HG03280 (cell line): ENCODE measurements around the gene NLN.
"Not testable (repeated sequence)": the region's sequence is repeated elsewhere in the genome, so short reads cannot be mapped to it uniquely, and the experiment has no call there.

ENCODE experiments used
- ATAC-seq: cut with Tn5 transposase; IDR thresholded peaks from one replicate; pipeline ENCODE4 v1.9.1; 2021; ENCODE audit warnings: mild to moderate bottlenecking, moderate library complexity; ENCODE audit not compliant: unreplicated experiment

NLN gene

GRCh38 chr5:65769539-65769938 is 47.5 kb downstream of the NLN start:
- no peak for ATAC-seq

GRCh38 chr5:65771266-65771665 is 49.3 kb downstream of the NLN start:
- ATAC-seq, result no peak

- not testable (repeated sequence) for ATAC-seq
Measured at GRCh38 chr5:65772963-65773362, 51.0 kb downstream of the NLN start.

DNA sequence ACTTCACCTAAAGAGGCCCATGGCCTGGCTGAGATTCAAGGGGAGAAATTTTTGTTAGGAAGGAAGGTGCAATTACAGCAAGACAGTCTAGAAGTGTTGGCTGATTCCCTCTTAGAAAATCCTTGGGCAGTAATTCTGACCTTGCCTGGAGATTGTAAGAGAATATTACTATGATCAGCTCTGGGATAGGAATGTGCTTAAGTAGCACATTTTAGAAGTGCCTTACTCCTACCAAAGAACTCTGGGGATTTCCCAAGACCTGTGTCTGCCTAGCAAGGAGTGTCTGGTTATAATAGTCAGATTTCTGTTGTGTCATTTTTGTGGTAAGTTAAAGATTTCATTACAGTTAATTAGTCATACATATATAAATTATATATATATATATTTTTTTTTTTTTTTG is 52.3 kb downstream of the NLN start:
- ATAC-seq, result no peak

GRCh38 chr5:65775476-65775875 is 53.5 kb downstream of the NLN start:
- no peak for ATAC-seq

DNA sequence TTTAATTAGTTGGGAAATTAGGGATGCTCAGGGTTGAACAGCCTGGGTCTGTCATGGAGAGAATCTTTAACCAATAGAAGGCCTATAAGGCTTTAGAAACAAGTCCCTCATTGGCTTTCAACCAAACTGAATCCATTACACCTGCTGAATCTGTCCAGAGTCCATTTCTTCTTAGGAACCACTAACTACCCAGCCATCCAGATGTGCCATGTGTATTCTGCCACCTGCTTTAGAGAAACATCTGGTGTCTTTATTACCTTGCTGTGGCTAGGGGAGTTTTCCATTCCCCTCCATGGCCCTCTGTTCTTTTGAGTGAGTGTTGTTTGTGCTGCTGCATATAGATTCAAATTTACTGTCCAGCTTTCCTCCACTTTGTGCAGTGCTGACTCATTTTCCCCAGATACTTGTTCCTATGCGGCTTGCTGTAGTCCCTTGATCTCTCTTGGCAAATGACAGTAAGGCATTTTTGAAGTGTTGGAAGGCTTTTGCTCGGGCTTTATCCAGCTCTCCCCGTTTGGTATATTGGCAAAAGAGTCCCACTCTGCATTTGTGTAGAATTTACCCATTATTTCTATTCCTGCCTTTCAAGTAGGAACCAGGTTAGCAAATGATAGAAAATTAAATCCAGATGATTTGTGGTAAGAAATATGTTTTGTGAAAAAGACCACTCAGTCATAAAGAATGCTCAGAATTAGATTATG is 54.6 kb downstream of the NLN start:
- ATAC-seq, result no peak

DNA sequence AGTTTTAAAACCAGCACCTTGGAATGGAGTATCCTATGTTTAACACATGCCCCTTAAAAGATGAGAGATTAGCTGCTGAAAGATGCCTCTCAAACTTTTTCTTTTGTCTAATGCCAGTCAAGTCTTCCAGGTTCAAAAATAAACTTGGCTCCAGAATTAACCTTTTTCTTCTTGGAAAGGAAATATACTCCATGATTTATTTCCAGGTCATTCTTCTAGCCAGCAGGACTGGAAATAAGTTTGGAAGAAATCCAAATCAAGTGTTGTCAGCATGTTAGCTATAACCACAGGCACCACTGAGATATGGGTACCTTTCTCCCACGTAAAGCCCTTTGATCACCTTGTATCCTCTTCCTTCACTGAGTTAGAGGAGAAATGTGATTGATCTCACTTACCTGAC is 56.1 kb downstream of the NLN start:
- no peak for ATAC-seq

- ATAC-seq, result no peak
Measured at GRCh38 chr5:65779643-65780042, 57.6 kb downstream of the NLN start.

GRCh38 chr5:65788296-65788695 is 66.3 kb downstream of the NLN start:
- ATAC-seq, result not testable (repeated sequence)

GRCh38 chr5:65790371-65791163 is 68.6 kb downstream of the NLN start:
- no peak for ATAC-seq

GRCh38 chr5:65791712-65792673 is 70.0 kb downstream of the NLN start:
- no peak for ATAC-seq

GRCh38 chr5:65796269-65796668 is 74.3 kb downstream of the NLN start:
- no peak for ATAC-seq

GRCh38 chr5:65796751-65797316 is 74.8 kb downstream of the NLN start:
- ATAC-seq, result no peak

- ATAC-seq, result no peak
Measured at GRCh38 chr5:65797481-65797880, 75.5 kb downstream of the NLN start.

DNA sequence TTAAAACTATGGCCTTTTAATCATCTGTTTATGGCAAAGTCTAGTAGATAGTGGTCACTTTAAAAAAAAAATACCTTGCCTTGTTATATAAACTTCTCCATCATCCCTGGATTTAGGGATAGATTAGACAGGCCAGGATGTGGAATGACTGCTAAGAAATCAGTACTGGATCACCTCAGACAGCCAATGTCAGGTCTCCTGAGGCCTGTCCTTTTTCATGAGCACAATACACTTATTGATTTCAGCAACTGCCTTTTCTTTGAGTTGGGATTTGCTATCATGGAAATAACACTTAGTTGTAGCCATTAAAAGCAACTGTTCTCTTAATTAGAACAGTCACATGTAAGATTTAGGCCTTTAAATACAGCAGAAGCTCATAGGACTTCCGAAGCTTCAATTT is 77.9 kb downstream of the NLN start:
- ATAC-seq, result no peak

GRCh38 chr5:65800775-65801174 is 78.8 kb downstream of the NLN start:
- ATAC-seq, result no peak

DNA sequence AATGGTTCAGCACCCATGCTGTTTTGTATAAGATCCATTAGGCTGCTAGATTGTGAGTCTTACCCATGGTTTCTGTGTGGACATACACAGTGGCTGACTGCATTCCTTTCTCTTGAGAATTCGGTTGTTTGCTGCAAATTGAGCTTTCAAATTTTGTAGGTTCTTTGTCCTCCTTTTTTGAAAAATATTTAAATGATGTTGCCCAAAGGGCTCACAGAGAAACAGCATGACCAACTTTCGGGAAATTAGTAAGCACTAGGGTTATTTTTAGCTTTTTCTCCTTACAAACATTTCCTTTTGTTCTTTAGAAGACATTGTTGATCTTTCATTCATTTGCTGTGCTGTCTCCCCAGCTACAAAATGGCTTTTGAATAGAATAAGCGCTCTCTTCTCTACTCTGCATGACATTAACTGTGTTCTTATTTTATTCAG is 79.4 kb downstream of the NLN start:
- ATAC-seq, result no peak

DNA sequence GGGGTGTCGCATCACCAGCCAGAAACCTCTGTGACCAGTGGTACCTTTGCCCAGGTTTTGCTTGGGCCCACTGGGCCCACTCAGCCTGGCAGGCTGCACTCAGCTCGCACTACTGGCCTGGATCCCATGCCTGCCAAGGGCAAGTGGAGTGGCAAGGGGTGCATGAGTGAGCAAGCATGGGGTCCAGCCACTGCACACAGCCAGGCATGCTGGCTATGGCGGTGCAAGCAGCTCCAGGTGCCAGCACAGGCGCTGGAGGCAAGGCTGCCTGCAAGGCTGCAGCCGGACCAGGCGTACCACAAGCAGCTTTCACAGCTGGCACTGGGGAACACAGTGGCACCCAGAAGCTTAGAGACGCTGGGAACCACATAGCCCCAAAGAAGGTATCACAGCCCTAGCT is 80.1 kb downstream of the NLN start:
- ATAC-seq, result no peak

- ATAC-seq, result no peak
Measured at GRCh38 chr5:65802820-65803219, 80.8 kb downstream of the NLN start.

GRCh38 chr5:65803699-65804391 is 81.8 kb downstream of the NLN start:
- no peak for ATAC-seq
